Kidney (tissue), 14 donors: ENCODE data around the gene MLST8. TPM values are rescaled to one million over a fixed set of nuclear protein-coding genes. Genes with fewer than 3 reads are reported as not detected.

Experiments
- DNase-seq, 5 donors: peaks; one replicate each; pipeline ENCODE4 v3.0.0-alpha.2; 2013 to 2020
- FAIRE-seq: peaks from 2 replicates; lab custom pipeline; 2012; peaks lifted over from hg19 to GRCh38; lab: Jason Lieb, UNC
- H3K27ac ChIP-seq, 2 donors: one replicate each; pipeline ENCODE4 v1.7.0; 2013; ENCODE audit warnings: low read depth in 2 of 2, low read length in 2 of 2, inconsistent platforms in 1 of 2
- H3K27me3 ChIP-seq: one replicate; pipeline ENCODE4 v1.7.1; 2013; ENCODE audit warnings: low read length, inconsistent platforms; ENCODE audit not compliant: control insufficient read depth, insufficient read depth
- H3K36me3 ChIP-seq, 3 donors: one replicate each; pipeline versions ENCODE4 v1.7.0 to v1.7.1; 2013; ENCODE audit warnings: low read length in 3 of 3, control low read depth in 1 of 3, inconsistent platforms in 1 of 3; ENCODE audit not compliant: insufficient read depth in 3 of 3, control insufficient read depth in 2 of 3
- H3K4me1 ChIP-seq, 3 donors: one replicate each; pipeline versions ENCODE4 v1.7.0 to v1.7.1; 2013; ENCODE audit warnings: low read length in 3 of 3, inconsistent platforms in 1 of 3, low read depth in 1 of 3; ENCODE audit not compliant: control insufficient read depth in 2 of 3, insufficient read depth in 2 of 3
- H3K4me3 ChIP-seq, 3 donors: one replicate each; pipeline versions ENCODE4 v1.7.0 to v1.8.1; 2013; ENCODE audit warnings: low read length in 3 of 3, control low read depth in 1 of 3, inconsistent platforms in 1 of 3
- H3K9ac ChIP-seq, 3 donors: one replicate each; pipeline versions ENCODE4 v1.7.0 to v1.7.1; 2013; ENCODE audit warnings: low read length in 3 of 3, control low read depth in 1 of 3, inconsistent platforms in 1 of 3
- H3K9me3 ChIP-seq, 3 donors: one replicate each; pipeline versions ENCODE4 v1.7.0 to v1.7.1; 2013; ENCODE audit warnings: low read length in 3 of 3, control low read depth in 1 of 3, inconsistent platforms in 1 of 3; ENCODE audit not compliant: control insufficient read depth in 2 of 3, insufficient read depth in 1 of 3
- intact Hi-C: fragments of 100-400 bp; cut with DNase I; formaldehyde crosslinking; loops from one replicate; pipeline ENCODE4 v1.11.1; 2022
- polyA plus RNA-seq: library from polyadenylated mRNA; stranded (reverse); fragments of 350-450 nt; fragmentation: Illumina TruSeq; extraction: RNeasy Lipid Tissue Mini Kit (QIAGEN cat#74804); gene quantifications from one replicate; pipeline ENCODE4 v1.2.3, GENCODE V29; 2014; ENCODE audit warnings: low read depth, low replicate concordance; ENCODE audit not compliant: insufficient read depth
- total RNA-seq: library from RNA; stranded (reverse); fragmentation: NEBNext Ultra II Directional; extraction: Animal tissue kit (Norgen Biotek cat#: 25700); gene quantifications from one replicate; pipeline ENCODE4 v1.2.1, GENCODE V29; 2021
- TF ChIP-seq, protein P1 (sequence below): IDR thresholded peaks from 3 replicates; pipeline ENCODE4 v1.5.1; 2012; ENCODE audit warnings: mild to moderate bottlenecking, moderate library complexity, borderline replicate concordance; ENCODE audit not compliant: insufficient read depth; ENCODE audit errors: extremely low read depth
- donor health status: control.
- donor health status: control.
- donor health status: control.
- donor health status: control.
- donor health status: control.
- donor health status: DM: yes; HTN: yes; CAD: no.
- donor health status: Normal renal cell carcinoma (clear cell type).

Gene MLST8
- total and polyA plus RNA-seq, 2 donors from 2014 or later: 34.0 to 63.3 TPM

DNA sequence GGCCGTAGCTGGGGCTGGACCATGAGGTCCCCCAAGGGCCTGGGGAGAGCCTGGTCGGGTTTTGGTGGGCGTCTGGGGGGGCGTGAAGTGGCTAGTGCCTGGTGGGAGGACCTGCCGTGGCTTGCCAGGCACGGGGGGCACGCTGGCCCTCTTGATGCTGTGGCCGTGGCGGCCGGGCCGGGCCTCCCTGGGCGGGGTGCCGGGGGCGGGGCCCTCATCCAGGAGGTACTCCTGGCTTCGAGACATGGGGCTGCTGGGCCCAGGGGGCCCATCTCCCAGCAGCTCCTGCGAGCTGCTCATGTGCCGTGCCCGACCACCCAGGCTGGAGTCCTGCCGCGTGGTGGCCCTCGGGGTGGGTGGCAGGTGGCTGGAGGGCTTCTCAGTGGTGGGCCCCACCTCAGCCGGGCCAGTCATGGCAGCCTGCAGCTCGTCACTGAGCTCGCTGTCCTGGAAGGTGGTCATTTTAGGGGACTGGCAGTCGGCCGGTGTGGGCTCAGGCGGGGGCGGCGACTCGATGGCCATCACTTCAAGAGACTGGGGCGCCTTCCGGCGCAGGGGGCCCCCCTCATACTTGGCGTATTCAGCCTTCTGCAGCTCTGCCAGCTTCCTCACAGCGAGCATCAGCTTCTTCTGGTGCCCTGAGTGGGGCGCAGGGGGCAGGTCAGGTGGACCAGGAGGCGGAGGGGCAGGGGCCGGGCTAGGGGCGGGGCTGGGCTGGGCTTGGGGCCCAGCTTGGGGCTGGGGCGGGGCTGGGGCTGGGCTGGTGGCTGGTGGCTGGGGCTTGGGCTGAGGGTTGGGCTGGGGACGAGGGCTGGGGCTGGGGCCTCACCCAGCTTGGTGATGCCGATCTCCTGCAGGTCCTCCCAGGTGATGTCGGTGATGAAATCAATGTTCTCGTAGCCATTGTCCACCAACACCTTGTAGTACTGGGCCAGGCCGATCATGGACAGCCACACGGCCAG, 24.0 kb upstream of the MLST8 start:
- Histone ChIP-seq H3K9me3 (no peaks in the 10 kb centered on the region), H3K36me3 (no peaks in the 10 kb centered on the region), H3K4me1 (no peaks in the 10 kb centered on the region), H3K27ac (no peak overlapping the region), H3K9ac (no peak overlapping the region), H3K27me3 (no peaks in the 10 kb centered on the region), H3K4me3 (no peak overlapping the region)
- no peak for FAIRE-seq
- intact Hi-C loops: no loop called here
- TF ChIP-seq, protein P1, sequence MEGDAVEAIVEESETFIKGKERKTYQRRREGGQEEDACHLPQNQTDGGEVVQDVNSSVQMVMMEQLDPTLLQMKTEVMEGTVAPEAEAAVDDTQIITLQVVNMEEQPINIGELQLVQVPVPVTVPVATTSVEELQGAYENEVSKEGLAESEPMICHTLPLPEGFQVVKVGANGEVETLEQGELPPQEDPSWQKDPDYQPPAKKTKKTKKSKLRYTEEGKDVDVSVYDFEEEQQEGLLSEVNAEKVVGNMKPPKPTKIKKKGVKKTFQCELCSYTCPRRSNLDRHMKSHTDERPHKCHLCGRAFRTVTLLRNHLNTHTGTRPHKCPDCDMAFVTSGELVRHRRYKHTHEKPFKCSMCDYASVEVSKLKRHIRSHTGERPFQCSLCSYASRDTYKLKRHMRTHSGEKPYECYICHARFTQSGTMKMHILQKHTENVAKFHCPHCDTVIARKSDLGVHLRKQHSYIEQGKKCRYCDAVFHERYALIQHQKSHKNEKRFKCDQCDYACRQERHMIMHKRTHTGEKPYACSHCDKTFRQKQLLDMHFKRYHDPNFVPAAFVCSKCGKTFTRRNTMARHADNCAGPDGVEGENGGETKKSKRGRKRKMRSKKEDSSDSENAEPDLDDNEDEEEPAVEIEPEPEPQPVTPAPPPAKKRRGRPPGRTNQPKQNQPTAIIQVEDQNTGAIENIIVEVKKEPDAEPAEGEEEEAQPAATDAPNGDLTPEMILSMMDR: no peak
- no peak for DNase-seq

DNA sequence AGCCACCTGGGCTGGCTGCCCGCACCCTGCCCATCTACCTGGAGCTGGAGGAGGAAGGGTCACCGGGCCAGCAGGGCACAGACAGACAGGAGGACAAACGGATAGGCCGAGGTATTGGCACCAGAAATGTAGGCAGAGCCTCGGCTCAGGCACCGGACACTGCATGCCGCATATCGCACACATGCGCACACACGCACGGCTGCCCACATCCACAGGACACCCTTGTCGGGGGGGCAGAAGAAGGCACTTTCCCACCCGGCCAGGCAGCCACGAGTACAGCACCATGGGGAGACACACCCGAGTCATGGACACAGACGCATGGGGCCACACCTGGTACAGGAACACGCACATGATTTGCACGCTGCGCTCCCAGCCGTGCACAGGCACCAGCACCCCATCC, 23.3 kb upstream of the MLST8 start:
- no peak overlapping the region for H3K27ac ChIP-seq
- no peak overlapping the region for H3K4me3 ChIP-seq
- H3K27me3 ChIP-seq: no peaks in the 10 kb centered on the region
- H3K36me3 ChIP-seq: no peaks in the 10 kb centered on the region
- H3K4me1 ChIP-seq: no peaks in the 10 kb centered on the region
- DNase-seq: no peak
- H3K9ac ChIP-seq: no peak overlapping the region
- TF ChIP-seq, protein P1: no peak
- no peaks in the 10 kb centered on the region for H3K9me3 ChIP-seq
- no peak for FAIRE-seq
- intact Hi-C loops: no loop called here

DNA sequence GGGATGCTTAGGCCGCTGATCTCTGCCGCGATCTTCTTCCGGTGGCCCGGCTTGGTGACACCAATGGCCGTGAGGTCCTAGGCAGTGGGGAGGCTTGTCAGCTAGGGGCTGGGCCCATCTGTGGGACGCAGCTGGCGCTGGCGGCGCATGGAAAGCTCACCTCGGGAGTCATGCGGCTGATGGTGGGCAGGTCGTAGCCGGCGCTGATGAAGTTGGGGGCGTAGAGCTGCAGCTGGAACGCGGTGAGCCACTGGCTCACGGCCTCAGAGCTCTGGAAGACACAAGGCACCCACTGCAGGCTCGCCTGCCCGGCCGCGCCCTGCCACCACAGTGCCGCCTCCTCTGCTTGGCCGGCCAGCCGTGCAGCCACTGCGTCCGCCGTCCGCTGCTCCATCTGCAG, 21.6 kb upstream of the MLST8 start:
- intact Hi-C loops: no loop called here
- no peak for FAIRE-seq

More for the DNA sequence above, 21.6 kb upstream of the MLST8 start:
- DNase-seq: no peak
- H3K9me3 ChIP-seq: no peaks in the 10 kb centered on the region
- H3K9ac ChIP-seq: no peak overlapping the region
- no peaks in the 10 kb centered on the region for H3K36me3 ChIP-seq
- H3K27me3 ChIP-seq: no peaks in the 10 kb centered on the region
- H3K4me1 ChIP-seq: no peaks in the 10 kb centered on the region
- H3K27ac ChIP-seq: no peak overlapping the region
- TF ChIP-seq, protein P1: no peak
- H3K4me3 ChIP-seq: no peak overlapping the region
